COLO668 (cell line): Measurements from ENCODE around the gene SLC4A2.
A peak's percentile ranks its signal among the peaks of the same experiment; 100 is the strongest.
"Not testable (repeated sequence)": the region's sequence is repeated elsewhere in the genome, so short reads cannot be mapped to it uniquely, and the experiment has no call there.

ENCODE experiments used
- DNase-seq: peaks from one replicate; lab custom pipeline; 2025; ENCODE audit not compliant: unreplicated experiment; lab: John Stamatoyannopoulos, UW

SLC4A2 gene

DNA sequence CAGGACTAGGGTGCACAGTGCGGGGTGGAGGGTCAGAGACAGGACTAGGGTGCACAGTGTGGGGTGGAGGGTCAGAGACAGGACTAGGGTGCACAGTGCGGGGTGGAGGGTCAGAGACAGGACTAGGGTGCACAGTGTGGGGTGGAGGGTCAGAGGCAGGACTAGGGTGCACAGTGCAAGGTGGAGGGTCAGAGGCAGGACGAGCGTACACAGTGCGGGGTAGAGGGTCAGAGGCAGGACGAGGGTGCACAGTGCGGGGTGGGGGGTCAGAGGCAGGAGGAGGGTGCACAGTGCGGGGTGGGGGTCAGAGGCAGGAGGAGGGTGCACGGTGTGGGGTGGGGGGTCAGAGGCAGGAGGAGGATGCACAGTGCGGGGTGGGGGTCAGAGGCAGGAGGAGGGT lies 15.9 kb upstream of the SLC4A2 start:
- not testable (repeated sequence) for DNase-seq

DNA sequence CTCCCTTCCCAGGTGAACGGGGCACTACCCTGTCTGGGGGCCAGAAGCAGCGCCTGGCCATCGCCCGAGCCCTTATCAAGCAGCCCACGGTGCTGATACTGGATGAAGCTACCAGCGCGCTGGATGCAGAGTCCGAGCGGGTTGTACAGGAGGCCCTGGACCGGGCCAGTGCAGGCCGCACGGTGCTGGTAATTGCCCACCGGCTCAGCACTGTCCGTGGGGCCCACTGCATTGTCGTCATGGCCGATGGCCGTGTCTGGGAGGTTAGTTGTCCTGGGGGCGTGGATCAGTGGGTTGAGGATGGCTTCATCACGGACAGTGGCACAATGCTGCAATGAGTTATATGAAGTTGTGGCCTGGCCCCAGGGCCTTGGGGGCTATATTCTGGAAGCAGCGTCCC lies 15.4 kb upstream of the SLC4A2 start:
- no peak for DNase-seq

DNA sequence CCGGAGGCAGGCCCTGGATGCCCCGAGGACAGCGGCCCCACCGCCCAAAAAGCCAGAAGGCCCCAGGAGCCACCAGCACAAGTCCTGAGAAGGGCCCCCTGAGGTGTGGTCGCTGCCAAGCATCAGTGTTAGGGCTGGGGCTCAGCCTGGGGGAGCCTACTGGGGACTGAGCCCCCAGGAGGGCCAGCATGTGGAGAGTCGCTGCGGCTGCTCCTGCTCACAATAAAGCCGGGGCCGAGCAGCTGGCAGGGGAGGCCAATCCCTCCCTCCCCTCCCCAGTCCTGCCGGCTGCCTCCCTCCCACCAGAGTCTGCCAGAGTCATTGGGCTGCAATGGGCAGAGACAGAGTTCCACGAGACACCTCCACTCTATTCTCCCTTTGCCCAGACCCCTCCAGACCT lies 14.1 kb upstream of the SLC4A2 start:
- no peak for DNase-seq

DNA sequence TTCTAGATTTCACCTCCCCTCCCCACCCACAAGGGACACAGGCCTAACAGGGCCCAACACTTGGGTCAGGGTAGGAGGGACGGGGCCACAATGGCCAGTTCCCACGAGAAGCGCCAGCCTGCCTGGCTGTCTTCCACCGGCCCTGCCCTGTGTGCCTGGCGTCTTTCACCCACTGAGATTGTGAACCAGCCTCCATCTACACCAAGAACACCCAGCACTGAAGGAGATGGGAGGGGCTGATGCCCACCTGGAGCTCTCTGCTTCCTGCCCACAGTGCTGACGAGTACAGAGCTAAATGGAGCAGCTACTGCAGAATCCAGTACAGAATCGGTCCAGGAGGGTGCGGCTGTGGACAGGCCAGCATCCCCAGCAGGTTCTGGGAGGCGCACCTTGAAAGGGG lies 13.4 kb upstream of the SLC4A2 start:
- no peak for DNase-seq

DNA sequence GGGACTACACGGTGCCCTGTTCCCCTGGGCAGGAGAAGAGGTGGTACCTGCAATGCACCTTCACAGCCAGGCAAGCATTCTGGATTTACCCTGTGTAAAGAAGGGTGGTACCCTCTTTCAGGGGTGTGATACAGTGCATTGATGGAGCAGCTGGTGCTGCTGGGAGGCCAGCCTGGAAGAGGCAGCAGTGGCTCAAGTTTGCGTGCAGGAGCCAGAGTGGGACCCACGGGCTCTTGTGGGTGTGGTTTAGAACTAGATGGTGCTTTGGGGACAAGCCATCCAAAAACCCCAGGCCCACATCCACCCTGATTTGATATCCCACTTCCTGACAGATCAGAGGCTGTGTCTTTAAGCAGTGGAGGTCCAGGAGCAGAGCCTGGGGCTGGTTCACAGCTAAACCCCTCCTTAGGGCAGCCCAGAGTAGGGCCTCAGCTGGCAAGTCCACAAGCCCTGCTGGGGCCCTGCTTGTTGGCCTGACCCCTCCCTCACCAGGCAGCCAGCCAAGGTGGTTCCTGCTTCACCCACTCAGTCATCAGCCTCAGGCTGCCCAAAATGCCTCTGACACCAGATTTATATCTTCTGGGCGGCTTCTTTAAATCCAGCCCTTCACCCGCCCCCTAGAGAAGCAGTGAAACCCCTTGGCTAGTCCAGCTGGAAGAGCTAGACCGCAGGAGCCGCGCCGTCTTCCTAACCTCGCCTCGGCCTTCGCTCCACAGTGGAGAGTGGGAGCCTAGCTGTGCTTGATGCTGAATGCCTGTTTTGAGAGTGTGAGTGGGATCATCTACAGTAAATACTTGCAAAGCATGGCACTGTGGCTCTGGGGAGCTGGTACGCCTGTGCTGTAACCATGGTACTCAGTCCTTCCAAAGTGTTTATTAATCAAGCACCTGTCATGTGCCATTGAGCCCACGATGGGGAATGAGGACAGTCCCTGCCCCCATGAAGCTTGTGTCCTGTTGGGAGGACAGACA lies 12.5 kb upstream of the SLC4A2 start:
- peak; percentile 18 for DNase-seq

DNA sequence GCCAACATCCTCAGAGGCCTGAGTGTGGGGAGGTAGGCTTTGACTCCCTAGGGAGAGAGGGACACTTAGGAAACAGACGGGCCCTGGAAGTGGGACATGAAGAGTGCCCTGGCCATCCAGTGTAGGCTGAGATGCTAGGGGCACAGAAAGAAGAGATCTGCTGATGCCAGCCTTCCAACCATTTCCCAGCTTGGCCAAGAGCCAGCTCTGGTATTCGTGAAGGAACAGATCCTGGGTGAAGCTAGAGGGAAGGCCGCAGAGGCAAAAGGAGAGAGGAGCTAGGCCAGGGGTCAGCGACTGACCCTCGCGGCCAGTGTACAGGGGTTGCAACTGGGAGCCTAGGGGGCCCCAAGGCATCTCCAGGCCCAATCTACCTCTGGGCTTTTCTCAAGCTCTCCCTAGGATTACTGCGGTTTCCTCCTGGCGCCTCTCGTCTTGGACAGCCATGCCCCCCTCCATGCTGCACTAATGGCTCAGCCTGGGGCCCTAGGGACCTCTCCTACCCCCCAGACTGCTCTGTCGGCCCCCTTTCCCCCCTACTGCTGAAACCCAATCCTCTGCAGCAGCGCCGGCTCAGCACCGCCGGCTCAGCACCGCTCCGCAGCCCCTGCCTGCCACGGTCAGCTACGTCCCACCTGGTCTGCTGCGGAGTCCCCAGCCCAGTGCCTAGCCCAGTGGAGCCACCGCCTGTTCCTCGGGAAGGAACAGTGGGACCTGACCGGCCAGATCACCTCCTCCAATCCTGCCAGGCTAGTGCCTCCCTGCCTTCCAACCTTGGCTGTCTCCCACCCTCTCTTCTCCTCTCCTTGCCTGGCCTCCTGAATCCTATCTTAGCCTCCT lies 11.2 kb upstream of the SLC4A2 start, which contains the start of gene ASIC3:
Gene ASIC3, plus strand, starts transcription at position 556 of the 840 bp plus-strand sequence. CDS start 355 bp downstream, outside the sequence.
- DNase-seq: no peak

DNA sequence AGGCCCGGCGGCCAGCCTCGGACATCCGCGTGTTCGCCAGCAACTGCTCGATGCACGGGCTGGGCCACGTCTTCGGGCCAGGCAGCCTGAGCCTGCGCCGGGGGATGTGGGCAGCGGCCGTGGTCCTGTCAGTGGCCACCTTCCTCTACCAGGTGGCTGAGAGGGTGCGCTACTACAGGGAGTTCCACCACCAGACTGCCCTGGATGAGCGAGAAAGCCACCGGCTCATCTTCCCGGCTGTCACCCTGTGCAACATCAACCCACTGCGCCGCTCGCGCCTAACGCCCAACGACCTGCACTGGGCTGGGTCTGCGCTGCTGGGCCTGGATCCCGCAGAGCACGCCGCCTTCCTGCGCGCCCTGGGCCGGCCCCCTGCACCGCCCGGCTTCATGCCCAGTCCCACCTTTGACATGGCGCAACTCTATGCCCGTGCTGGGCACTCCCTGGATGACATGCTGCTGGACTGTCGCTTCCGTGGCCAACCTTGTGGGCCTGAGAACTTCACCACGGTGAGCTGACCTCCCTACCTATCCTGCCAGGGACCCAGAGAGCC lies 10.4 kb upstream of the SLC4A2 start:
- DNase-seq: no peak

DNA sequence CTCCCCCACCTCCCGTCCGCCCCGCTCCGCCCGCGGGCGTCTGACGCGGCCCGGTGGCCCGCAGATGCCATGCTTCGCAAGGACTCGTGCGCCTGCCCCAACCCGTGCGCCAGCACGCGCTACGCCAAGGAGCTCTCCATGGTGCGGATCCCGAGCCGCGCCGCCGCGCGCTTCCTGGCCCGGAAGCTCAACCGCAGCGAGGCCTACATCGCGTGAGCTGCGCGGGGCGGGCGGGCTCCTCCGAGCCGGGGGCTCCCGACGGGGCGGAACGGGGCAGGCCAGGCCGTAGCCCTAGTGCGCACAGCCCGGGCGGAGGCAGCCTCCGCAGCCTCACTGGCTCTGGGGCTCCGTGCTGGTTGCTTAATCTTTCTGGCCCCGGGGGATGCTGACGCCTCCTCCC lies 8.3 kb upstream of the SLC4A2 start:
- peak; percentile 34 for DNase-seq

DNA sequence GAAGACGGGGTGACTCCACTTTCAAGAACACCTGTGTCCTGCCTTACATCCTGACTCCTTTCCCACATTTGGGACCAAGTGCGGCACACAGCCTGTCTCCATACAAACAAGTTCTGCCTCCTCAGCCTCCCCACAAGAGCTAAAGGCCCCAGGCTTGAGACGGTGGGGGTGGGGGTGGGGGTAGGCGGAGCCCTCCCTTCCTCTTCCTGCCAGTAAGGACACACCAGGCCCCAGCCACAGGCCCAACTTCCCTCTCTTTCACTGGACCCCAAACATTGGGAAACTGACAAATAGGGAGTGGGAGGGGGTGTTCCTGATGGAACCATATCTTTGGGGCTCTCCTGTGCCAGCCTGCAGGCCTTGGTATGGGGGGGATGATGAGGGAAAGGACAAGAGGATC lies 6.3 kb upstream of the SLC4A2 start:
- no peak for DNase-seq

DNA sequence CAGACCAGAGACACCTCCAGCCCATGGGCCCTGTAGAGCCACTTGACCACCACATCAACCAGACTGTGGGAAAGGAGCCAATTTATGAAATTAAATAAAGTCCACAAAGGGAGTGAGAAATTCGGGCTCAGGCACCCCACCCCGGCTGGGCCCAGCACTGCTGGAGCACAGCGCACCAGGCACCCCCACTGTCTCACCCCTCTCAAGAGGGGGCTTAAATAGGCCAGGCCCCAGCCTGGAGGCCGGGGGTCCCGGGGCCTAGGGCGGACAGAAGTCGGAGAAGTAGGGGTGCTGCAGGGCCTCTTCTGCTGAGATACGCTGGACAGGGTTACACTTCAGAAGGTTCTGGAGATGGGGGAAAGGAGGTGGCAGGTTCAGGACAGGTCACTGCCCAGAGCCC lies 5.6 kb upstream of the SLC4A2 start:
- DNase-seq: no peak

DNA sequence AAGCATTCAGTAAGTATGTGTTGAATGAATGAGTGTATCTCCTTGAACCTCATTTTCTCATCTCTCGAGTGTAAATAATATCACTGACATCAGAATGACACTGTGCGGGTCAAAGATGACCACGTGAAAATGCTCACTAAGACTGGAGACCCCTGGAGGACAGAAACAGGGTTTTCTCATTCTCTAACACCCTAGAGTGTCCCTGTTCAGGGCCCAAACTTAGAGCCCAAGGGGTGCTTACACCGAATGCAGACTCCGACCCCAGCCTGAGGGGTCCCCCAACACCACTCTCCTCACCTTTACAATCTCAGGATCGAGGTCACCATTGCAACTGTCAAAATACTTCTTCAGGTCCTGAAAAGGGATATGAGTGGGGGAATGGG lies 3.1 kb upstream of the SLC4A2 start:
- no peak for DNase-seq

DNA sequence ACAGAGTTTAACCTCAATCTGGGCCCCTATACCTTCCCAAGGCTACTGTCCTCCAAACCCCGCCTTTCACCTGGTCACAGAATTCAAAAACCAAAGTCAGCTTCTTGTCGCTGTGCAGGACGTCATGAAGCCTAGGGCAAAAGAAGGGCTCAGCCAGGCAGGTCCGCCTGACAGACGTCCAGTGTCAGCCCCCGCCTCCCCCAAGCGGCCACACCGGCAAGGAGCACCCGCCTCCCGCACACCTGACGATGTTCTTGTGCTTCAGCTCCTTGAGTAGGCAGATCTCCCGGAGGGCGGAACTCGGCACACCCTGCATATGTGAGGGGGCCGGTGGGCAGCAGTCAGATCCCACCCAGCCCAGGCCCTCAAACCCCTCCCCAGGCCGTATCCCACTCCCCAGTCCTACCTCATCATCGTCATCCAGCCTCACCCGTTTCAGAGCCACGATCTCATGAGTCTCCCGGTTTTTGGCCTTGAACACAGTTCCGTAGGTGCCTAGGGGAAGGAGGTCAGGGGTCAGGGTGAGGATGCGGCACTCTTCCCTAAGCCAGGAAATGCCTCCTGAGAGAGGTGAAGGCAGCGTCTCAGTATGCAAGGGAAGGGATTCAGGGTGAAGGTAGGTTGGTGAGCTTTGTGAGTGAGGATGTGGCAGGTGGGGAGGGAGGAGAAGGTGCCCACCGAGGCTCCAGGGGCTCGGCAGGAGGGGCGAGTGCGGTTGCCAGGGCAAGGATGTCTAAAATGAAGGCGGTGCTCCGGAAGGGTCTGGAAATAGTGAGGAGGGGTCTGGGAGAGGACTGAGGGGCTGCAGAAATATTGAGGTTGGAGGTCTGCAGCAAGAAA lies 2.5 kb upstream of the SLC4A2 start:
- DNase-seq: no peak

DNA sequence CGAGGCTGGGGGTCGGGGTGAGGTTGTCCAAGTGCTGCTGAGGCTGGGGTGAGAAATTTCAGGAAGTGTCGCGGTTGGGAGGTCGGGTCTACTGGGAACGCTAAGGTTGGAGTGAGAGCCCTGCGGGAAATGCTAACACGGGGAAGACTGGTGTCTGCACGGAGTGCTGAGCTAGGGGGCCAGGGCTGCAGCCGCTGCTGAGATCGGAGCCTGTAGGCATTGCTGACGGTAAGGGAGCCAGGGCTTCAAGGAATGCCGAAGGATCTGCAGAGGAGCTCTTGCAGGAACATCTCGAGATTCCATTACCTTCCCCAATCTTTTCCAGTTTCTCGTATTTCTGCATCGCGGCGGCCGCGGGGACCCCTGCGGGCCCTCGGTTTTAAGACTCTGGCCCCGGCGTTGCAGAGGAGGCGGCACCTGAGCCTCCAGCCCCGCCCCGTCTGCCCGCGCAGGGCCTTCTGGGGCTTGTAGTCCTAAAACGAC lies 1.8 kb upstream of the SLC4A2 start, which contains the start of gene CDK5:
Gene CDK5, minus strand, starts transcription at position 392 of the 483 bp plus-strand sequence. Its CDS starts 49 bp downstream, at position 343.
- no peak for DNase-seq

DNA sequence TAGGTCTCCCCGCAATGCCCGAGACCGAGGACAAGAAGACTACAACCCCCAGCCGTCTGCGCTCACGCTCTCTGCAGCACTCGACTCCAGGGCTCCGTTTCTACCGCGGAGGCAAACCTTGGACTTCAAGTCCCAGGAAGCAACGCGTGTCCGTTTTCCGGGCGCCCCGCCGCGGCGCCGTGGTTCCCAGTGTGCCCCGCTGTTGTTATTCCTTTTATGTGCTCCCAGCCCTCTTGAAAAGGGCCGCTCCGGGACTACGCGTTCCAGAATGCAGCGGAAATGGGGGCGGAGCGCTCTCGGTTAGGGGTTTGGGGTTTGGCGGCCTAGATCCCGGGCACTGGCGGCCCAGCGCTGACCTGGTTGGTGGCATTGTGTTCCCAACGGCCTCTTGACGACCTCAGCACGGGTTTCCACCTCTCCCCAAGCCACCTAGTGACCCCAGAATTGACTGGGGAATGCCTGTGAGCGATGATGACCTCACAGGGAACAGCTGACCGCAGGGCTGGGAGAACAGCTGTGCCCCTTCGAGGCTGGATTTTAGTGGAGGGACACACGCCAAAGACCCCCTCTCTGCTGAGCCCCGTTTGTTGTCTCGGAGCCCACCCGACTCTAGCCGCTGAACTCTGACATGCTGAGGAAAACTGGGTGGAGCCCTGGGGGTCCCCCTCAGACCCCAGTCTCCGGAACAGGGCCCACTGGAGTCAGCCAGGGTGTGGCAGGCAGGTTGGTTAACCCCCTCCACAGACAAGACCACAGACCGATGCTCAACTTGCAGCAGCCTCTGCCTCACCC lies 1.2 kb upstream of the SLC4A2 start:
- peak; percentile 98 for DNase-seq

DNA sequence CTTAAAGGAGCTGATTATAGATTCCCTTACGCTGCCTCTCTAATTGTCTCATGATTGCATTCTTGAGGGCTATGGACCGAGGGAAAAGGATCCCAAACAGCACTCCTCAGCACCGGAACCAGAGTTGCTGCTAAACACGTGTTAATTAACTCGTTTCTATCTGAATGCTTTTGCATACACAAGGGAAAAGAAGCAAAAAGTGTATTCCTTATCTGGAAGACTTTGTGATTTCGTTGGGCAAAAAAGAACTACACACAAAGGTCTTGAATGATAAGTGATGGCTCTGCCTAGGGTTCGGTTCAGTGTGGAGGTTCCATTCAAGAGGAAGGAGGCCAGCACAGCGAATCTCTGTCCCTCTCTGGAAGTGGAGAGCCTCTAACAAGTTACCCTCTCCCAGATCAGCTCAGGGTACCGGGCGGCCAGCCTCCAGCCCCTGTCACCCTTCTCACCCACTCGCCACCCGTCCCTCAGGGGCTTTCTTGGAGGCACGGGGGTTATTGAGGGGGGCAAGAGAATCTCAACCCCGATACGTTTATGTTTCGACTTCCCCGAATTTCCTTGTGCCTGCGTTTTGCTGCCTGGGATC lies 515 bp upstream of the SLC4A2 start:
- peak; percentile 29 for DNase-seq

DNA sequence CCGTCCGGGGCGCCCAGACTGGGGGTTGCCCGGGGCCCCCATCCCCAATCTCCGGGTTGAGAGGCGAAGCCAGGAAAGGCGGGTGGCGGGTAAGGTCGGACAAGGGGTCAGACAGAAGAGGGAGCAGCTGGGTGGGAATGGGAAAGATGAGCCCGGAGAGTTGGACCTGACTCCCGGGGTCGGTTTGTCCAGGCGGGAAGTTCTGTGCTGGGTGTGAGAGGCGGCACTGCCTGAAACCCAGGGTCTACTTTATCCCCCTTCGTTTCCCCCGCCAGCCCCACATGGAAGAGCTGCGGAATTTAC lies 675 bp downstream of the SLC4A2 start:
- no peak for DNase-seq

DNA sequence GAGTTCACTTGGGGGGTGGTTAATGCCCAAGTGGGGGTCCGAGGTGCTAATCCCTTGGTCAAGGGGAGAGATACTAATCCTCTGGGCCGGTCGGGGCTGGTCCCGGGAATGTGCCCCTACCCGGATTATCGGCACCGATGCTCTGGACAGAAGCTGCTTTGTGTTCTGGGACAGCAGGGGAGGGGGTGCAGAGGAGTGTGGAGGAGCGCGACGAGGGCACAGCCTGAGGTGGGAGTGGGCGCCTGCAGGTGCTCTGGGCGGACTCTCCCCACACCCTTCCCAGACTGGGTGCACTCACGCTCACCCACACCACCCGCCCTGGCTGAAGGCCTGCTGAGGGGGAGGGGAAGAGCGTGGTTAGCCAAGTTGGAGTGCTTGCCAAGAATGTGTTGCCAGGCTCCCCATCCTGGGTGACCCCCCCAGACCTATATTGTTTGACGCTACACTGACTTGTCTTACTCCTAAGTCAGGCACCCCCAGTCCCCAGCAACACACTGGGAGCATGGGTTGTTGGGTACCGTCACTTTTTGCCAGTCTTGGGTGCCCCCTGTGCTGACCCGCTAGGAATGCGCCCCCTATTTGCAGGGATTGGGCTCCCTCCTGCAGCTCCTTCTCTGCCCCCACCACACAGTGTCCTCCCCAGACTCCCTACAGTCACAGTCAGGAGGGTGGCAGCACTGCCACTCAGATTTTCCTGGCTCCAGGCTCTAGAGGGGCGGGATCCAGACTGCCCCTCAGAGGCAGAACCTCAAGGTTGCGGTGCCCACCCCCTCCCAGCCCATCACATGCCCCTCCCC lies 1.2 kb downstream of the SLC4A2 start:
- peak; percentile 49 for DNase-seq
